Activated CD4-positive, alpha-beta T cell treated with anti-CD3 and anti-CD28 coated beads for 4 hours (primary cell): Measurements from ENCODE around the gene MFAP4.

Source experiments
- DNase-seq, 2 donors: peaks; one replicate each; pipeline ENCODE4 v3.0.0-alpha.2; 2020

Gene MFAP4

GRCh38 chr17:19383681-19384470, 3.1 kb downstream of the MFAP4 start:
- no peak for DNase-seq

DNA sequence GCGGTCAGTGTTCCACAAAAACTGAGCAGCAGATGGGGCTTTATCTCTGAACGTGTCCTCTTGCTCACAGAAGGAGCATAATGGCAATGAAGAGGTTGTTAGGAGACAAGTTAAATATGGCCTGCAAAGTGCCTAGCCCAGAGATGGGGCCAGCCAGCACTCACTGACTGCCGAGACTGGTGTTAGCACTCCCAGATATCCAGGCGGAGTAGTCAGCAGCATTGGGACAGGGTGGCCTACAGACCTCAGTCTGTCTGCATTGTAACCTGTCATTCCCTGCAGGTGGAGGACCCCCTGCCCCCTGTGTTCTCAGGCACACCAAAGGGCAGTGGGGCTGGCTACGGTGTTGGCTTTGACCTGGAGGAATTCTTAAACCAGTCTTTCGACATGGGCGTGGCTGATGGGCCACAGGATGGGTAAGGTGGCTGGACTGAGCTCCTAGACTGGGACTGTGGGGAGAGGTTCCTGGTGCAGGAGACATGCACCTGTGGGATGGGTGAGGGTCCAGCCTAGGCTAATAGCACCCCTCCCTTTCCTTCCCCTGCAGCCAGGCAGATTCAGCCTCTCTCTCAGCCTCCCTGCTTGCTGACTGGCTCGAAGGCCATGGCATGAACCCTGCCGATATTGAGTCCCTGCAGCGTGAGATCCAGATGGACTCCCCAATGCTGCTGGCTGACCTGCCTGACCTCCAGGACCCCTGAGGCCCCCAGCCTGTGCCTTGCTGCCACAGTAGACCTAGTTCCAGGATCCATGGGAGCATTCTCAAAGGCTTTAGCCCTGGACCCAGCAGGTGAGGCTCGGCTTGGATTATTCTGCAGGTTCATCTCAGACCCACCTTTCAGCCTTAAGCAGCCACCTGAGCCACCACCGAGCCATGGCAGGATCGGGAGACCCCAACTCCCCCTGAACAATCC, 4.2 kb downstream of the MFAP4 start:
- no peak for DNase-seq

GRCh38 chr17:19381741-19382444, 5.1 kb downstream of the MFAP4 start:
- no peak for DNase-seq

- DNase-seq = no peak
These were observed 5.6 kb downstream of the MFAP4 start for GRCh38 chr17:19381361-19381740.

DNA sequence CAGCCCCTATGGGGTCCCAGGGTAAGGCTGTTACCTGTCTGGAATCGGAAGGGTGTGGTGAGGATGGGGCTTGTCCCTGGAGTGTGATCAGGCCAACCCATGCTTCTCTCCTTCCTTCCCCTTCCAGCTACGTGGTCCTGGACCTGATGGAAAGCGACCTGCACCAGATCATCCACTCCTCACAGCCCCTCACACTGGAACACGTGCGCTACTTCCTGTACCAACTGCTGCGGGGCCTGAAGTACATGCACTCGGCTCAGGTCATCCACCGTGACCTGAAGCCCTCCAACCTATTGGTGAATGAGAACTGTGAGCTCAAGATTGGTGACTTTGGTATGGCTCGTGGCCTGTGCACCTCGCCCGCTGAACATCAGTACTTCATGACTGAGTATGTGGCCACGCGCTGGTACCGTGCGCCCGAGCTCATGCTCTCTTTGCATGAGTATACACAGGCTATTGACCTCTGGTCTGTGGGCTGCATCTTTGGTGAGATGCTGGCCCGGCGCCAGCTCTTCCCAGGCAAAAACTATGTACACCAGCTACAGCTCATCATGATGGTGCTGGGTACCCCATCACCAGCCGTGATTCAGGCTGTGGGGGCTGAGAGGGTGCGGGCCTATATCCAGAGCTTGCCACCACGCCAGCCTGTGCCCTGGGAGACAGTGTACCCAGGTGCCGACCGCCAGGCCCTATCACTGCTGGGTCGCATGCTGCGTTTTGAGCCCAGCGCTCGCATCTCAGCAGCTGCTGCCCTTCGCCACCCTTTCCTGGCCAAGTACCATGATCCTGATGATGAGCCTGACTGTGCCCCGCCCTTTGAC, 6.3 kb downstream of the MFAP4 start:
- no peak for DNase-seq

DNA sequence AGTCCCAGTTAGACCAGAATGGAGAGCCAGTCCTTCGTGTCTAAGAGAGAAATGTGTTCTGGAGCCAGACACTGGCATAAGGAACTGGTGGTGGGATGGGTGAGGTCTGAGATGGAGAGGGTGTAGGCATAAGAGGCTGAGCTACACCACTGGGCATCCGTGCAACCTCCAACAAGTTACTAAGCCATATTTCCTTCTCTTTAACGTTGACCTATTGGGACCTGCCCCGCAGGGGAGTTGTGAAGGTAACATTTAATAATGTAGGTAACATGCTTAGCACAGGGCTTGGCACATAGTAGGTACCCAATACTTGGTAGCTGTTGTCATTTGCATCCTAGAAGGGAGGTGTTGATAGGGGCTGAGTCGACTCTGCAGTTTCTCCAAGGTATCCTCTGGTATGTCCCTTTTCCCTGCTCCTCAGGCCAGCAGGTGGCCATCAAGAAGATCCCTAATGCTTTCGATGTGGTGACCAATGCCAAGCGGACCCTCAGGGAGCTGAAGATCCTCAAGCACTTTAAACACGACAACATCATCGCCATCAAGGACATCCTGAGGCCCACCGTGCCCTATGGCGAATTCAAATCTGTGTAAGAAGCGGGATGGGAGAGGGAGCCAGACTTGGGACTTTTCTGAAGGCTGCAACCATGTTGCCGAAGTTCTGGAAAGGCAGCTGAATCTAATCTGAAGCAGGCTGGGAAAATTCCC, 7.5 kb downstream of the MFAP4 start:
- no peak for DNase-seq

DNA sequence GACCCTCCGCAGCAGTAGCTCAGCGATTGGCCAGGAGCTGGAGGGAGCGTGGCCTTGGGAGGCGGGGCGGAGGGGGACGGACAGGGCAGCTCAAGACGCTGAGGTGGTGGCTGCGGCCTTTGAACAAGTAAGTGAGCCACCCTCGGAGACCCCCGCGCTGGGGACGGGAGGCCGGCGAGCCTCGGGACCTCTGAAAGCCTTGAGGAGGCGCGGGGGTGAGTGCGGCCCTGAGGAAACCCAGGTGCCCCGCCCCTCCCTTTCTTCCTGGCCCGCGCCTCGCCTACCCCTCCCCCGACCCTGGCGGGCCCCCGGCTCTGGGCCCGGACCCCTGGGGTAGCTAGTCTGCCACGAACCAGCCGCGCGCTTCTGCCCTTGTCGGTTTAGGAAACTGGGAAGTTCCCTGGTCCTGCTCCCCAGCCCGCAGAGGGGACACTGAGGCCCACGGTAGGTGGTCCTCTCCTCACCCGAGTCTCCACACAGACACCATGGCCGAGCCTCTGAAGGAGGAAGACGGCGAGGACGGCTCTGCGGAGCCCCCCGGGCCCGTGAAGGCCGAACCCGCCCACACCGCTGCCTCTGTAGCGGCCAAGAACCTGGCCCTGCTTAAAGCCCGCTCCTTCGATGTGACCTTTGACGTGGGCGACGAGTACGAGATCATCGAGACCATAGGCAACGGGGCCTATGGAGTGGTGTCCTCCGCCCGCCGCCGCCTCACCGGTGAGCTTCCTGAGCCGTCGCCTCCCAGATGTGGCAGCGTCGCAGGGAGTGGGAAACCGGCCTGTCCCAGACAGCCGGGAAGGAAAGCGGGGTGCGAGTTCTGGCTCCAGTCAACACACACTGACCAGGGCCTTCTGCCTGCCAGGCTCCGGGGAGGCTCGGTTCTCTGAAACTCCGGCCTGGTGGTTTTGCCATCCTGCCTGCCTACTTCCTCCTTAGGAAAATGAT, 8.3 kb downstream of the MFAP4 start, which contains the start of gene MAPK7:
Gene MAPK7, plus strand, starts transcription at position 83 of the 945 bp plus-strand sequence. Its CDS starts 403 bp downstream, at position 486.
- no peak for DNase-seq

- DNase-seq = peak; percentile 89 to 92
These were observed 9.2 kb downstream of the MFAP4 start for GRCh38 chr17:19377602-19378415.

GRCh38 chr17:19376811-19377210, 10.2 kb downstream of the MFAP4 start:
- no peak for DNase-seq

DNA sequence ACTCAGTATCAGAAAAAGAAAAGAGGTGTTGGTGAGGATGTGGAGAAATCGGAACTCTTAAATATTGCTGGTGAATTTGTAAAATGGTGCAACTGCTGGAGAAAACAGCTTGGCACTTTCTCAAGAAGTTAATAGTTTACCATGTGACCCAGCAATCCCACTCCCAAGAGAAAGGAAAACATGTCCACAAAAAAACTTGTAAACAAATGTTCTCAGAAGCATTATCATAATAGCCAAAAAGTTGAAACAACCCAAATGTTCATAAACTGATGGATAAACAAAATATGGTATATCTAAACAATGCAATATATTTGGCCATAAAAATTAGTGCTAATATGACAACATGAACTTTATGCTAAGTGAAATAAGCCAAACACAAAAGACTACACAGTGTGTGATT, 11.3 kb downstream of the MFAP4 start:
- DNase-seq = no peak

DNA sequence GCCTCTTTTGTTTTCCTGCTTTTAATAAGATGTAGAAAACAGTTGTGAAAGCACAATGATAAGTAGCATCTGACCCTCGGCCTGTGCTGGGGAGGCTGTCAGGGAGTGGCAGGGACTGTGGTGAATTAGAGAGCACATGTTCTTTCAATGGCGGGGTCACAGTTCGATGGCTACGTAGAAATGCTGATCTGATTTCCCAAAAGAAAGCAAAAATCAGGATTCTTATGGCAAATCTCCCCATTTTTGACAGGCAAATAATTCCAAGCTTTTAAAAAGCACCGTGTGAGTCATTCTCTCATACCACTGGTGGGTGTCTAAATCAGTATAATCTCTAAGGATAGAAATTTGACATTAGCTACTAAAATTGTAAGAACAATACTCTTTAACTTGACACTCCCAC, 12.9 kb downstream of the MFAP4 start:
- DNase-seq = no peak

- no peak for DNase-seq
These were observed 14.0 kb downstream of the MFAP4 start for GRCh38 chr17:19372866-19373504.

- no peak for DNase-seq
These were observed 14.6 kb downstream of the MFAP4 start for GRCh38 chr17:19372439-19372838.

DNA sequence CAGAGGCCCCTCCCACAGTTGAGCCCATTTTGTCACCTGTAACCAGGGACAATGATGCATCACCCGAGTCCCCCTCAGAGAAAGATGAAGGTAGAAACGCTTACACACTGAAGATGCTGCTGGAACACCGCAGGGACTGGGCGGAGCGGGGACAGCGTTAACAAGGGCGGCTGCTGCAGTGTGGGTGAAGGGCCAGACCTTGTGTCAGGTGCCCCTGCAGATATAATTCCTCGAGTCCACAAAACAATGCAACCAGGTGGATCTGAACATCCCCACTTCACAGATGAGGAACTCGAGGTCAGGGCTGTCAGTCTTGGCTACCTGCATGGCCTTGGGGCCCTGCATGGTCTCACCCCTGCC, 15.0 kb downstream of the MFAP4 start:
- no peak for DNase-seq

GRCh38 chr17:19371259-19372010, 15.6 kb downstream of the MFAP4 start:
- DNase-seq = no peak

DNA sequence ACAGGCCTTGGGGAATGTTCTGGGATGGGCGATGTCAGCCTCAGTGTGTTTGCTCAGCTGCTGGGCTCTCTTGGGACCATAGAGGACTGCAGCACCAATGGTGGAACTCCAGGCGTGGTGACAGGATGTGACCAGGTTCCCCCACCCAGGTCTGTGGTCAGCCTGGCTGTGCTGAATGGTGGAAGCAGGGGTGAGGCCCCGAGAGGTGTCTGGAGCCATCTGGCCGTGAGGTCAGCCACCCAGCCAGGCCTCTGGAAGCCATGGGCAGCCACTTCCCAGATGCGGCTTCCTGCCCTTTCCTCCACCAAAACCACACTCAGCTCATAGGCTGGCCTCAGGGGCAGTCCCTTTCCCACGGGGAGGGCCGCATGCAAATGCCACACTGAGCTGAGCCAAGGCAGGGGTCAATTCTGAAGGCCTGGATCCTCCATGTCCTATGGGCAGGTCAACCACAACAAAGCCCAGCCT, 16.5 kb downstream of the MFAP4 start:
- DNase-seq = no peak

DNA sequence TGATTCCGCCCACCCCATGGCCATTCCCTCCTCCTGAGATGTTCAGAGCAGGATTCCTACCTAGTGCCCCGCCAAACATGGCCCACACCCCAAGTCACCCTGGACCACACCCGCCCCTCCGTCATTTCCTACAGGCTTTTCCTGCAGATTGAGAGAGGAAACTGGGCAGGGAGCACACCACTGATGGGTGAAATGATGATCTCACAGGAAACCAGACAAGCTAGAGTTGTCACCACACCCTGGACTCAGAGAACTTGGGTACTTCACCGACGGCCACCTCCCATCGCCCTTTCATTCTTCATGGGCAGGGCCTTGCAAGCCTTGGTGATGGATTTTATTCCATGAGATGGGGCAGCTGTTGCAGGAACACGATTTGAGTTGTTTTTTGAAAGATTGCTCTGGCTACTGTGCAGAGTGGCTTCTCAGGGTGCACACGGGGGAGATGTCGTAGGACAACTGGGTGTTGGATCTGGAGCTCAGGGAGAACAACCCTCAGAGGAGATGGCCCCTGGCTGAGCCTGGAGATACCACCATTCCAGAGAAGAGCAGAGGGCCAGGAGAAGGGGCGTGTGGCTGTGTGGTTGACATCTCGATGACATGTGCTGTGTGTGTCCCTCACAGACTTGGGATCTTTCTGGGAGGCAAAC, 17.0 kb downstream of the MFAP4 start:
- no peak for DNase-seq
